ENCODE data around the gene SPON2. TPM values are rescaled to one million over a fixed set of nuclear protein-coding genes. Genes with fewer than 3 reads are reported as not detected.

Gene SPON2
- total RNA-seq, 2 donors from 2014 or later: 22.0 to 22.4 TPM

DNA sequence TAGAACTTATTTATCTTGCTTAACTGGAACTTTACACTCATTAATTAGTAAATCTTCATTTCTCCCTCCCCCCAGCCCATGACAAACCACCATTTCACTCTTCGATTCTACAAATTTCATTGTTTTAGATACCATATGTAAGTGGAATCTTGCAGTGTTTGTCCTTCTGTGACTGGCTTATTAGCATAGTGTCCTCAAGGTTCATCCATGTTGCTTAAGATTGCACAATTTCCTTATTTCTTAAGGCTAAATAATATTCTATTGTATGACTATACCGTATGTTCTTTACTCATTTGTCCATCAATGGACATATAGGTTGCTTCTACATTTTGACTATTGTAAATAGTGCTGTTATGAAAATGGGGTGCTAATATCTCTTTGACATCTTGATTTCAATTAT, 34.5 kb downstream of the SPON2 start:
- TF ChIP-seq, protein P1, sequence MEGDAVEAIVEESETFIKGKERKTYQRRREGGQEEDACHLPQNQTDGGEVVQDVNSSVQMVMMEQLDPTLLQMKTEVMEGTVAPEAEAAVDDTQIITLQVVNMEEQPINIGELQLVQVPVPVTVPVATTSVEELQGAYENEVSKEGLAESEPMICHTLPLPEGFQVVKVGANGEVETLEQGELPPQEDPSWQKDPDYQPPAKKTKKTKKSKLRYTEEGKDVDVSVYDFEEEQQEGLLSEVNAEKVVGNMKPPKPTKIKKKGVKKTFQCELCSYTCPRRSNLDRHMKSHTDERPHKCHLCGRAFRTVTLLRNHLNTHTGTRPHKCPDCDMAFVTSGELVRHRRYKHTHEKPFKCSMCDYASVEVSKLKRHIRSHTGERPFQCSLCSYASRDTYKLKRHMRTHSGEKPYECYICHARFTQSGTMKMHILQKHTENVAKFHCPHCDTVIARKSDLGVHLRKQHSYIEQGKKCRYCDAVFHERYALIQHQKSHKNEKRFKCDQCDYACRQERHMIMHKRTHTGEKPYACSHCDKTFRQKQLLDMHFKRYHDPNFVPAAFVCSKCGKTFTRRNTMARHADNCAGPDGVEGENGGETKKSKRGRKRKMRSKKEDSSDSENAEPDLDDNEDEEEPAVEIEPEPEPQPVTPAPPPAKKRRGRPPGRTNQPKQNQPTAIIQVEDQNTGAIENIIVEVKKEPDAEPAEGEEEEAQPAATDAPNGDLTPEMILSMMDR (IDR thresholded peaks at IDR 0.05): no peak

DNA sequence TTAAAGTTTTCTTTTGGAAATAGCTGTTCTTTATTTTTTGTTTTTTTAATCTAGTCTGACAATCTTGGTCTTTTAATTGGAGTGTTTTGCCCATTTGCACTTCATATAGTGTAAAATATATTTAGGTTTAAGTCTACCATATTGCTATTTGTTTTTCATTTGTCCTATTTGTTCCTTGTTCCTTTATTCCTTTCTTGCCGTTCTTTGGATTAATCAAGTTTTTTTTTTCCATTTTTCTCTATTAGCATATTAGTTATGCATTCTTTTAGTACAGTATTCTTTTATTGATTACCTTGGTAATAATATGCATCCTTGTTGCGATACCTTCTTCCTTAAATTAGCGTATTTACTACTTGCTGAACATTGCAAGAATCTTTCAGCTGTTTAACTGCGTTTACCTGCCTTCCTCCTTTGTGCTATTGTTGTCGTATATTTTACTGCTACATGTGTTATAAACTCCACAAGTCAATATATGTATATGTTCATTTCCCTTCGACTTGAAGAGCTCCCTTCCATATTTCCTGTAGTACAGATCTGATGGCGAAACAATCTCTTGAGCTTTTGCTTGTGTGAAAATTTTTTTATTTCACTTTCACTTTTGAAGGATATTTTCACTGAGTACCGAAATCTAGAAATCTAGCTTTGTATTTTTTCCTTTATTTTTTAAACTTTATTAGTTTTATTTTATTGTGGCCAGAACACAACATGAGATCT, 35.2 kb downstream of the SPON2 start:
- intact Hi-C loops (cut with DNase I): no loop called here
- TF ChIP-seq, protein P1 (IDR thresholded peaks at IDR 0.05): no peak
- Histone ChIP-seq H3K4me1 (no peaks in the 10 kb centered on the region), H3K27ac (no peak overlapping the region), H3K9ac (ENCODE audit: low read depth in 2 of 2, low read length in 2 of 2) (no peak overlapping the region), H3K9me3 (no peaks in the 10 kb centered on the region), H3K4me3 (no peak overlapping the region), H3K36me3 (no peaks in the 10 kb centered on the region), H3K27me3 (no peaks in the 10 kb centered on the region)
- DNase-seq: no peak

More for the DNA sequence above, 34.5 kb downstream of the SPON2 start:
- no peaks in the 10 kb centered on the region for H3K27me3 ChIP-seq
- no peaks in the 10 kb centered on the region for H3K36me3 ChIP-seq
- H3K4me1 ChIP-seq: no peaks in the 10 kb centered on the region
- no peak overlapping the region for H3K4me3 ChIP-seq
- intact Hi-C loops (cut with DNase I): no loop called here
- H3K27ac ChIP-seq: no peak overlapping the region
- DNase-seq: no peak
- no peaks in the 10 kb centered on the region for H3K9me3 ChIP-seq
- H3K9ac ChIP-seq (ENCODE audit: low read depth in 2 of 2, low read length in 2 of 2): no peak overlapping the region

DNA sequence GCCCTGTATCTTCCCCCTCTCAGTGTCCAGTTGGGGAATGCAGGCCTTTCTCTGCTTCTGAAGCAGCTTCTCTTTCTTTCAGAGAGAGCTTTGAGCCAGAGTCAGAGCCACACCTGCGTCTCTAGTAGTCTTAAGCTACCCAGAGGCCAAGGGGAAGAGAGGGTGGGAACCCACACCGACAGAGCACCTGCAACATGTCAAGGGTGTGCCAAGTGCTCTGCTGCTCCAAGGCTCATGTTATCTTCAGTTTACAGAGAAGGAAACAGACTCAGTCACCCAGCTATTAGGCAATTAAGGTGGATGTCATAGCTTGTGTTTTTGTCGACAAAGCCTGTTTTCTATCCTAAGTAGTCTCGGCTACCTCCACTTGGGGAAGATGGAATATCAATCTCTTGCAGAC, 36.3 kb downstream of the SPON2 start:
- Histone ChIP-seq H3K27me3 (no peaks in the 10 kb centered on the region), H3K4me1 (no peaks in the 10 kb centered on the region), H3K27ac (no peak overlapping the region), H3K36me3 (no peaks in the 10 kb centered on the region), H3K9ac (ENCODE audit: low read depth in 2 of 2, low read length in 2 of 2) (no peak overlapping the region), H3K4me3 (no peak overlapping the region), H3K9me3 (no peaks in the 10 kb centered on the region)
- DNase-seq: peak; percentile 35
- TF ChIP-seq, protein P1 (IDR thresholded peaks at IDR 0.05): no peak
- intact Hi-C loops (cut with DNase I): no loop called here

DNA sequence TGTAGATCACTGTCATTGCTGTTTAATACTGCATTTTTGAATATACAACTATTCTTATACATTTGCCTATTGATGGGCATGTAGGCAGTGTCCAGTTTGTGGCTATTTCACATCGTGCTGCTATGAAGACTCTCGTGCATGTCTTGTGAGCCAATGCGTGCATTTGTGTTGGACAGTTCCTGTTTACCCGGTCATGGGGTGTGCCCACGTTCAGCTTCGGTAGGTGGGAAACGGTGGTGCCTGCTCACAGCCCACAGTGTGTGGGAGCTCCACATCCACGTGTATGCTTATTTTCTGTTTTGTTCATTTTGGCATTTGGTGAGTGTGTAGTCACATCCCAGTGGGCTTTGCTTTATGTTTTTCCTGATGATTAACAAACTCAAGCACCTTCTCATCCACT, 39.4 kb downstream of the SPON2 start:
- no peak overlapping the region for H3K9ac ChIP-seq (ENCODE audit: low read depth in 2 of 2, low read length in 2 of 2)
- no peaks in the 10 kb centered on the region for H3K27me3 ChIP-seq
- no peaks in the 10 kb centered on the region for H3K9me3 ChIP-seq
- H3K4me3 ChIP-seq: no peak overlapping the region
- intact Hi-C loops (cut with DNase I): loop anchor here (5.0 kb wide), 1 partner anchor 219 kb away; no protein-coding TSS in a partner anchor
- TF ChIP-seq, protein P1 (IDR thresholded peaks at IDR 0.05): no peak
- no peaks in the 10 kb centered on the region for H3K4me1 ChIP-seq
- DNase-seq: no peak
- H3K27ac ChIP-seq: no peak overlapping the region
- no peaks in the 10 kb centered on the region for H3K36me3 ChIP-seq

DNA sequence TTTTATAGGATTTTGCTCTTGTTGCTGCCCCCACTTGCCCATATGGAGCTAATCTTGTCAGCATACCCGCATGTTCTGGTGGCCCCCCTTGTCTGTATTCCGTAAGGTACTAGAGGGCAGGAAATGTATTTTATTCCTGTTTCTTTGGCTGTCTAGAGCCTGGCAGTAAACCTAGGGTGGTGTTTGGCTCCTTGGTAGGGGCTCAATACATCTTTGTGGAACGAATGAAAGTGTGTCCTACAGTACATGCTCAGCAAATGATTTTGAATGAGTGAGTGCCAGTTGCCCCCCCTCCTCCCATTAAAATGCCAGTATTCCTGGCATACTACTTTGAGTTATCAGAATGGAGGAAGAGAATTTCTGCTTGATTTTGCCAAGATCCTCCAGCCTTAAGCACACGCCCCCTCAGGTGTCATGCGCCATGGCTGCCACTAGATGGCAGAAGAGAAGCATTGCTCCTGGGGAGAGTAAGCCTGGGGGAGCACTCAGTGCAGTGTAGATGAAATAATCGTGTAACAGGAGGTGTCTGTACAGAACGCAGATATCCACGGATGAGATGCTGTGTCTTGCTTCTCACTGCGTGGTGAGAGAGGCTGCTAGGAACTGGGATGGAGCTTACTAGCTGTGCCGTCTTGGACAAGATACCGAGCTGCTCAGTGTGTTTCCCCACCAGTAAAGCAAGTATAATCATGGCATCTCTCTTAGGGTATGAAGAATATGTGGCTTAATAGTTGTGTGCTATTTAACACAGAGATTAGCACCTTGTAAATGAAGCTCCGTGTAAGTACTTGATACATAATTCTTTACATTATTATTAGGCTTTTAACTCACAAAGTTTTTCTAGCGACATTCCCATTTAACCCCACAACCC, 41.8 kb downstream of the SPON2 start:
- Histone ChIP-seq H3K27me3 (no peaks in the 10 kb centered on the region), H3K9me3 (no peaks in the 10 kb centered on the region), H3K36me3 (no peaks in the 10 kb centered on the region), H3K27ac (no peak overlapping the region), H3K4me3 (no peak overlapping the region), H3K4me1 (no peaks in the 10 kb centered on the region), H3K9ac (ENCODE audit: low read depth in 2 of 2, low read length in 2 of 2) (no peak overlapping the region)
- TF ChIP-seq, protein P1 (IDR thresholded peaks at IDR 0.05): peak; percentile 99
- peak; percentile 74 for DNase-seq
- intact Hi-C loops (cut with DNase I): loop anchor here (2.0 to 5.0 kb wide), 2 partner anchors 136 to 222 kb away; no protein-coding TSS in a partner anchor

Data from colonic mucosa (tissue), 4 donors.